PFSK-1 (cell line): ENCODE results near the gene FAM219B.
A peak's percentile ranks its signal among the peaks of the same experiment; 100 is the strongest.

Source experiments
- FOXP2 ChIP-seq: optimal IDR thresholded peaks from 2 replicates; pipeline ENCODE3; 2011; ENCODE audit warnings: borderline replicate concordance, control low read depth, inconsistent platforms; ENCODE audit not compliant: insufficient read depth; ENCODE audit errors: extremely low read length, extremely low read depth
- POLR2AphosphoS5 ChIP-seq: IDR thresholded peaks from 2 replicates; pipeline ENCODE4 v1.6.1; 2012; ENCODE audit warnings: low read depth, mild to moderate bottlenecking, control low read depth, low read length, moderate library complexity
- REST ChIP-seq, 2 experiments: IDR thresholded peaks; 2 replicates each; pipeline versions ENCODE4 v1.6.1 to v1.8.0; 2011 to 2012; ENCODE audit warnings: low read depth in 2 of 2, low read length in 2 of 2, control low read depth in 1 of 2, inconsistent platforms in 1 of 2, mild to moderate bottlenecking in 1 of 2, moderate library complexity in 1 of 2; ENCODE audit not compliant: insufficient read depth in 1 of 2
- SIN3A ChIP-seq: IDR thresholded peaks from 2 replicates; pipeline ENCODE4 v1.6.1; 2012; ENCODE audit warnings: mild to moderate bottlenecking, low read length, moderate library complexity, borderline replicate concordance; ENCODE audit not compliant: insufficient read depth
- TAF1 ChIP-seq: IDR thresholded peaks from 2 replicates; pipeline ENCODE4 v1.6.1; 2012; ENCODE audit warnings: low read length, control low read depth, borderline replicate concordance; ENCODE audit not compliant: insufficient read depth

The FAM219B gene

GRCh38 chr15:74893627-74894026 is 13.0 kb downstream of the FAM219B start:
- TF ChIP-seq FOXP2 (no peak), POLR2AphosphoS5 (no peak), SIN3A (no peak)

- no peak for TF ChIP-seq FOXP2
- no peak for TF ChIP-seq SIN3A
- no peak for TF ChIP-seq POLR2AphosphoS5
- no peak for TF ChIP-seq REST (IDR thresholded peaks at IDR 0.05; ENCODE audit: insufficient read depth in 1 of 2, low read depth in 2 of 2, low read length in 2 of 2)
- TF ChIP-seq TAF1: no peak
Measured at GRCh38 chr15:74892931-74893330, 13.7 kb downstream of the FAM219B start.

DNA sequence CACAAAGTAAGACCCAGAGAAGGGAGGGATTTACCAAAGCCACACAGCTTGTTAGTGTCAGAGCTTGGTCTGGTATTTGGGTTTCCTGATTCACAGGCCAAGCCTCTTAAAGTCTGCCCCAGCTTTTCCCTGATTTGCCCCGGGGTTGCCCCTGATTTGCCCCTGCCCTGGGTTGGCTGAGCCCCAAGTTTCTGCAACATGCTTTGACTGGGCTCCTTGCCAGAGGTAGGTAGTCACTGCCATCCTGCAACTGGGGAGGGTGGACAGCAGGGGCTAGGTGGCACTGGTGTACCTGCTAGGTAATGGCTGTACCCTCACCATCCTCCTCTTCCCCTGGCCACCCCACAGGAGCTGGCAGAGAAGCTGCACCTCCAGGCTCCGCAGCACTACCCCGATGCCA is 14.3 kb downstream of the FAM219B start:
- TF ChIP-seq TAF1 (no peak), FOXP2 (no peak)

GRCh38 chr15:74891469-74891868 is 15.2 kb downstream of the FAM219B start:
- TF ChIP-seq REST (IDR thresholded peaks at IDR 0.05; ENCODE audit: insufficient read depth in 1 of 2, low read depth in 2 of 2, low read length in 2 of 2) (no peak), POLR2AphosphoS5 (no peak), SIN3A (no peak), TAF1 (no peak), FOXP2 (no peak)

GRCh38 chr15:74890665-74890960 is 16.0 kb downstream of the FAM219B start:
- no peak for TF ChIP-seq POLR2AphosphoS5
- no peak for TF ChIP-seq FOXP2
- no peak for TF ChIP-seq TAF1
- TF ChIP-seq SIN3A: no peak
- no peak for TF ChIP-seq REST (IDR thresholded peaks at IDR 0.05; ENCODE audit: insufficient read depth in 1 of 2, low read depth in 2 of 2, low read length in 2 of 2)

DNA sequence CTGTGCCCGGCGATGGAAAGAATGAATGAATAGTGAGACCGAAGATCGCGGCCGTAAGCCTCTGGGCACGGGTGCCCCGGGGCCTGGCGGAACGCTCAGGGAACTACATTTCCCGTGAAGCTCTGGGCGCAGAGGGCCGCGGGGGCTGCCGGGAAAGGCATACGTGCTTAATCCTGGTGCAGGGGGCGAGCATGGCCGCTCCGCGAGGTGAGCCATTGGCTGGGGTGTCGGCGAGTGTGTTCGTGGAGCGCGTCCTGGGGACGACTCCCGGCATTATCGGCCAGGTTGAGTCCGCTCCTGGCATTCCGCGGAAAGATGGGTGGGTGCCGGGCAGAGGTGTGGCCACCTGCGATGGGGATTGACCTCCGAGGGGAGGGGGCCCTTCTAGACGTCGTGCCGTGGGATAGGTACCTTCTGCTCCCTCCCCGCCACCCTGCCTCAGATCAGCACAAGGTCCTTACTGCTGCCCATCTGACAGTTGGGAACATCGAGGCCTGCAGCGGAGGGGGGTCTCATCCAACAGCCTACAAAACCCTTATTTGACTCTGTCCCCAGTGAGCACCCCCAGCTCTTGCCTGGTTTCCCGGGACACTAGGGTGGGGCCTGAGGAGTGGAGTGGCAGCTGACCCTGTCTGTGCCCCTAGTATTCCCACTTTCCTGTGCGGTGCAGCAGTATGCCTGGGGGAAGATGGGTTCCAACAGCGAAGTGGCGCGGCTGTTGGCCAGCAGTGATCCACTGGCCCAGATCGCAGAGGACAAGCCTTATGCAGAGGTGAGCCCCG is 16.6 kb downstream of the FAM219B start, which contains the start of gene MPI:
TSS of gene MPI (plus strand) at position 160 of the 782 bp plus-strand sequence. CDS start at position 192, 32 bp downstream.
- TF ChIP-seq TAF1: peak; percentile 90; the same call in 1 of the 2 replicates
- TF ChIP-seq REST (IDR thresholded peaks at IDR 0.05; ENCODE audit: insufficient read depth in 1 of 2, low read depth in 2 of 2, low read length in 2 of 2): peak; percentile 19 to 34; a peak in 1 of 4 replicates
- peak; percentile 80 for TF ChIP-seq POLR2AphosphoS5
- TF ChIP-seq SIN3A: peak; percentile 33; the same call in 1 of the 2 replicates
- peak; percentile 39 for TF ChIP-seq FOXP2
